CD4-positive, alpha-beta T cell (primary cell): ENCODE measurements around the gene ZC3H7A. TPM values are rescaled to one million over a fixed set of nuclear protein-coding genes. Genes with fewer than 3 reads are reported as not detected.
"Not testable (repeated sequence)": the region's sequence is repeated elsewhere in the genome, so short reads cannot be mapped to it uniquely, and the experiment has no call there.

Source experiments
- ATAC-seq: fragments of 200-7000 bp; cut with Tn5 transposase; one replicate; pipeline ENCODE4 v1.10.0; 2022; ENCODE audit warnings: mild to moderate bottlenecking; ENCODE audit not compliant: poor library complexity
- CTCF ChIA-PET: fragments of 350-600 bp; sonication (Branson Sonifier 250); formaldehyde crosslinking; loops from one replicate; lab custom pipeline; 2021; ENCODE audit warnings: antibody characterized with exemption, inconsistent platforms; lab: Charles Lee
- POLR2A ChIA-PET: fragments of 350-600 bp; sonication (Branson Sonifier 250); formaldehyde crosslinking; loops from one replicate; lab custom pipeline; 2021; ENCODE audit warnings: antibody characterized with exemption, inconsistent platforms; lab: Charles Lee
- DNase-seq, 14 experiments: peaks; one replicate each; pipeline ENCODE4 v3.0.0-alpha.2; 2013 to 2020; ENCODE audit warnings: mixed read lengths in 2 of 14
- H3K27ac ChIP-seq, 2 donors: one replicate each; pipeline versions ENCODE4 v1.5.1 to v1.7.0; 2013; ENCODE audit warnings: low read length in 2 of 2, low read depth in 1 of 2, mild to moderate bottlenecking in 1 of 2
- H3K27me3 ChIP-seq, 2 experiments: 1 replicate in 1 of 2; 2 replicates in 1 of 2; pipeline versions ENCODE4 v1.6.1 to v1.7.0; 2013; ENCODE audit warnings: low read length in 2 of 2, control low read depth in 1 of 2, mild to moderate bottlenecking in 1 of 2, moderate library complexity in 1 of 2; ENCODE audit not compliant: insufficient read depth in 2 of 2, control insufficient read depth in 1 of 2
- H3K36me3 ChIP-seq: one replicate; pipeline ENCODE4 v1.6.1; 2013; ENCODE audit warnings: low read length, control low read depth; ENCODE audit not compliant: insufficient read depth
- H3K4me1 ChIP-seq: one replicate; pipeline ENCODE4 v1.6.1; 2013; ENCODE audit warnings: low read length, control low read depth; ENCODE audit not compliant: insufficient read depth
- H3K4me3 ChIP-seq: one replicate; pipeline ENCODE4 v1.5.1; 2013; ENCODE audit warnings: mild to moderate bottlenecking, low read length, moderate library complexity
- H3K9me3 ChIP-seq, 2 experiments: 1 replicate in 1 of 2; 2 replicates in 1 of 2; pipeline versions ENCODE4 v1.6.1 to v1.7.0; 2013; ENCODE audit warnings: low read length in 2 of 2, mild to moderate bottlenecking in 2 of 2, control low read depth in 1 of 2, moderate library complexity in 1 of 2; ENCODE audit not compliant: control insufficient read depth in 1 of 2, insufficient read depth in 1 of 2
- H3K27ac Mint-ChIP-seq: one replicate; pipeline ENCODE4 v1.8.0; 2020; ENCODE audit warnings: mixed read lengths
- H3K27me3 Mint-ChIP-seq: one replicate; pipeline ENCODE4 v1.8.0; 2021; ENCODE audit warnings: mixed read lengths
- H3K36me3 Mint-ChIP-seq: one replicate; pipeline ENCODE4 v1.8.0; 2021; ENCODE audit warnings: low read depth, mixed read lengths
- H3K4me1 Mint-ChIP-seq: one replicate; pipeline ENCODE4 v1.8.0; 2021; ENCODE audit warnings: low read depth, mixed read lengths
- H3K4me3 Mint-ChIP-seq: one replicate; pipeline ENCODE4 v1.8.0; 2020; ENCODE audit warnings: mild to moderate bottlenecking, mixed read lengths
- H3K9me3 Mint-ChIP-seq: one replicate; pipeline ENCODE4 v1.8.0; 2020; ENCODE audit warnings: mixed read lengths
- intact Hi-C, 2 experiments: fragments of 100-400 bp; cut with DNase I in 1 of 2; cut with micrococcal nuclease in 1 of 2; formaldehyde crosslinking; loops; one replicate each; pipeline versions ENCODE4 v1.15.1 to v1.9.0; 2023 to 2025; cut with DNase I, micrococcal nuclease
- total RNA-seq, 174 experiments: library from RNA in 2 of 174; stranded (reverse) in 2 of 174; gene quantifications; one replicate each; pipeline ENCODE4 v1.2.3 and lab custom pipeline; 2021 to 2026
- TF ChIP-seq, protein P1 (sequence below): fragments of 200-600 bp; IDR thresholded peaks from one replicate; pipeline ENCODE4 v1.8.0; 2022; ENCODE audit warnings: antibody characterized with exemption, mild to moderate bottlenecking

The ZC3H7A gene
- total RNA-seq, 2 experiments from 2014 or later: 131 to 143 TPM

DNA sequence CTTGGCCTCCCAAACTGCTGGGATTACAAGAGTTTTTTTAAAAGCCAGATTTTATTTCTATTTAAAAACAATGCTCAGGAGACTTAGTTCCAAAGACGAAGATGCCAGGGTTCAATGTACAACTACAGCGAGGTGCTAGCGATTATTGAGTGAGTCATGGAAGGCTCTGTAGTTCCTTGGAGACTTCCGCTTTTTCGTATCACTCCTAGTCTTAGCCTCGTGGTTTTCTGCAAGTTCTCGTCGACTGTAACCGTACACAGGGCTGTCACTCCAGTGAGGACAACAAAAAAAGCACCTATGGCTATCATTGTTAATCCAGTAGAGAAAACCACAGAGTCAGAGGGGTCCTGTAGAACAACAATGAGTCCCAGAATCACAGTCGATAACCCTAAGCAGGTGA is 22.7 kb upstream of the ZC3H7A start:
- no peak overlapping the region for H3K4me3 ChIP-seq
- H3K36me3 ChIP-seq: no peaks in the 10 kb centered on the region
- Mint-ChIP-seq H3K9me3 (no peaks in the 10 kb centered on the region), H3K36me3 (no peaks in the 10 kb centered on the region), H3K27me3 (no peaks in the 10 kb centered on the region), H3K4me1 (no peaks in the 10 kb centered on the region), H3K27ac (no peak overlapping the region), H3K4me3 (no peak overlapping the region)
- ChIA-PET CTCF (no interaction called here), POLR2A (no interaction called here)
- no peak for ATAC-seq
- peaks cover 2% of the 10 kb centered on the region for H3K4me1 ChIP-seq
- TF ChIP-seq, protein P1, sequence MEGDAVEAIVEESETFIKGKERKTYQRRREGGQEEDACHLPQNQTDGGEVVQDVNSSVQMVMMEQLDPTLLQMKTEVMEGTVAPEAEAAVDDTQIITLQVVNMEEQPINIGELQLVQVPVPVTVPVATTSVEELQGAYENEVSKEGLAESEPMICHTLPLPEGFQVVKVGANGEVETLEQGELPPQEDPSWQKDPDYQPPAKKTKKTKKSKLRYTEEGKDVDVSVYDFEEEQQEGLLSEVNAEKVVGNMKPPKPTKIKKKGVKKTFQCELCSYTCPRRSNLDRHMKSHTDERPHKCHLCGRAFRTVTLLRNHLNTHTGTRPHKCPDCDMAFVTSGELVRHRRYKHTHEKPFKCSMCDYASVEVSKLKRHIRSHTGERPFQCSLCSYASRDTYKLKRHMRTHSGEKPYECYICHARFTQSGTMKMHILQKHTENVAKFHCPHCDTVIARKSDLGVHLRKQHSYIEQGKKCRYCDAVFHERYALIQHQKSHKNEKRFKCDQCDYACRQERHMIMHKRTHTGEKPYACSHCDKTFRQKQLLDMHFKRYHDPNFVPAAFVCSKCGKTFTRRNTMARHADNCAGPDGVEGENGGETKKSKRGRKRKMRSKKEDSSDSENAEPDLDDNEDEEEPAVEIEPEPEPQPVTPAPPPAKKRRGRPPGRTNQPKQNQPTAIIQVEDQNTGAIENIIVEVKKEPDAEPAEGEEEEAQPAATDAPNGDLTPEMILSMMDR: no peak
- DNase-seq: peak in 2 of 14 experiments; percentile 19 to 37
- no peak overlapping the region for H3K27ac ChIP-seq
- no peaks in the 10 kb centered on the region for H3K9me3 ChIP-seq
- no peaks in the 10 kb centered on the region for H3K27me3 ChIP-seq
- intact Hi-C loops: loop anchor here in 1 of 2 experiments (10.0 kb wide), 2 partner anchors 175 to 855 kb away; no protein-coding TSS in a partner anchor

DNA sequence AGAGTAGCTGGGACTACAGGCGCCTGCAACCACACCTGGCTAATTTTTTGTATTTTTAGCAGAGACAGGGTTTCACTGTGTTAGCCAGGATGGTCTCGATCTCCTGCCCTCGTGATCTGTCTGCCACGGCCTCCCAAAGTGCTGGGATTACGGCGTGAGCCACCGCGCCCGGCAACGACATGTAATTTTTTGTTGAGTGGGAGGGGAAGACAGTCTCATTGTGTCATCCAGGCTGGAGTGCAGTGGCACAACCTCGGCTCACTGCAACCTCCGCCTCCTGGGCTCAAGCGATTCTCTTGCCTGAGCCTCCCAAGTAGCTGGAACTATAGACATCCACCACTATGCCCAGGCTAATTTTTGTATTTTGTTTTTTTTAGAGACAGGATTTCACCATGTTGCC is 21.9 kb upstream of the ZC3H7A start:
- CTCF ChIA-PET, H3K4me3 ChIP-seq, H3K4me1 Mint-ChIP-seq, H3K27ac Mint-ChIP-seq, H3K36me3 ChIP-seq, H3K9me3 ChIP-seq, DNase-seq, POLR2A ChIA-PET, H3K27me3 ChIP-seq, H3K9me3 Mint-ChIP-seq, H3K36me3 Mint-ChIP-seq, H3K4me3 Mint-ChIP-seq, H3K27me3 Mint-ChIP-seq, H3K4me1 ChIP-seq, H3K27ac ChIP-seq, ATAC-seq: not testable (repeated sequence)
- intact Hi-C loops: loop anchor here in 1 of 2 experiments (10.0 kb wide), 2 partner anchors 174 to 854 kb away; no protein-coding TSS in a partner anchor

DNA sequence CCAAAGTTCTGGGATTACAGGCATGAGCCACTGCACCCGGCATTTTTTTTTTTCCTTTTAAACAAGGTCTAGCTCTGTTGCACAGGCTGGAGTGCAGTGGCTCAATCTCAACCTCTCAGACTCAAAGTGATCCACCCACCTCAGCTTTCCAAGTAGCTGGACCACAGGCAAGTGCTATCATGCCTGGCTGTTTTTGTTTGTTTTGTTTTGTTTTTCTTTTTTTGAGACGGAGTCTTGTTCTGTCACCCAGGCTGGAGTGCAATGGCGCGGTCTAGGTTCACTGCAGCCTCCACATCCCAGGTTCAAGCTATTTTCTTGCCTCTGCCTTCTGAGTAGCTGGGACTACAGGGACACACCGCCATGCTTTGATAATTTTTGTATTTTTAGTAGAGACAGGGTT is 19.1 kb upstream of the ZC3H7A start:
- no peak for ATAC-seq
- H3K27me3 Mint-ChIP-seq: no peaks in the 10 kb centered on the region
- no peaks in the 10 kb centered on the region for H3K36me3 ChIP-seq

DNA sequence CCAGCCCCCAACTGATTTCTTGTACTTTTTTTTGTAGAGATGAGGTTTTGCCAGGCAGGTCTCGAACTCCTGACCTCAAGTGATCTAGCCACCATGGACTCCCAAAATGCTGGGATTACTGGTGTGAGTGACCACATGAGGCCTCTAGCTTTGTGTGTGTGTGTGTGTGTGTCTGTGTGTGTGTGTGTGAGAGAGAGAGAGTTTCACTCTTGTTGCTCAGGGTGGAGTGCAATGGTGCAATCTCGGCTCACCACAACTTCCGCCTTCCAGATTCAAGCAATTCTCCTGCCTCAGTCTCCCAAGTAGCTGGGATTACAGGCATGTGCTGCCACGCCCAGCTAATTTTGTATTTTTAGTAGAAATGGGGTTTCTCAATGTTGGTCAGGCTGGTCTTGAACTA is 17.7 kb upstream of the ZC3H7A start:
- H3K9me3 ChIP-seq, H3K27me3 Mint-ChIP-seq, H3K4me1 Mint-ChIP-seq, H3K4me3 ChIP-seq, H3K27me3 ChIP-seq, H3K27ac ChIP-seq, H3K27ac Mint-ChIP-seq, H3K9me3 Mint-ChIP-seq, H3K36me3 Mint-ChIP-seq, ATAC-seq, H3K36me3 ChIP-seq, H3K4me3 Mint-ChIP-seq: not testable (repeated sequence)
- DNase-seq: peak in 2 of 14 experiments; percentile 38 to 47
- intact Hi-C loops: loop anchor here (2.0 to 10.0 kb wide), 6 partner anchors 47 to 850 kb away; no protein-coding TSS in a partner anchor
- ChIA-PET CTCF (interaction anchor here (0.9 kb wide), 1 partner anchor 101 kb away, joined by 4 read pairs; no protein-coding TSS in a partner anchor), POLR2A (interaction anchor here (0.7 kb wide), 1 partner anchor 25 kb away, joined by 3 read pairs; no protein-coding TSS in a partner anchor)
- H3K4me1 ChIP-seq: peaks cover 11% of the 10 kb centered on the region

More for the DNA sequence above, 19.1 kb upstream of the ZC3H7A start:
- Mint-ChIP-seq H3K27ac (no peak overlapping the region), H3K36me3 (no peaks in the 10 kb centered on the region), H3K4me1 (no peaks in the 10 kb centered on the region), H3K4me3 (no peak overlapping the region), H3K9me3 (no peaks in the 10 kb centered on the region)
- no peak overlapping the region for H3K27ac ChIP-seq
- DNase-seq: no peak
- TF ChIP-seq, protein P1: no peak
- H3K9me3 ChIP-seq: no peaks in the 10 kb centered on the region
- ChIA-PET POLR2A (no interaction called here), CTCF (no interaction called here)
- H3K27me3 ChIP-seq: no peaks in the 10 kb centered on the region
- intact Hi-C loops: loop anchor here in 1 of 2 experiments (10.0 kb wide), 2 partner anchors 171 to 851 kb away; no protein-coding TSS in a partner anchor
- no peak overlapping the region for H3K4me3 ChIP-seq
- peaks cover 3% of the 10 kb centered on the region for H3K4me1 ChIP-seq
